Neural crest cell (in vitro differentiated cells): ENCODE data around the gene RGS19. TPM values are rescaled to one million over a fixed set of nuclear protein-coding genes. Genes with fewer than 3 reads are reported as not detected.
A peak's percentile ranks its signal among the peaks of the same experiment; 100 is the strongest.

Experiments used
- DNase-seq: peaks from one replicate; pipeline ENCODE4 v3.0.0; 2021; ENCODE audit warnings: low read depth, mixed read lengths, low spot score
- H3K27ac Mint-ChIP-seq: one replicate; pipeline ENCODE4 v1.8.0; 2021; ENCODE audit warnings: mild to moderate bottlenecking, mixed read lengths; ENCODE audit not compliant: unreplicated experiment
- H3K27me3 Mint-ChIP-seq: 2 replicates; pipeline ENCODE4 v1.8.0; 2021; ENCODE audit warnings: low read depth, mild to moderate bottlenecking, mixed read lengths
- H3K36me3 Mint-ChIP-seq: 2 replicates; pipeline ENCODE4 v1.8.0; 2021; ENCODE audit warnings: low read depth, mild to moderate bottlenecking, mixed read lengths
- H3K4me1 Mint-ChIP-seq: 2 replicates; pipeline ENCODE4 v1.8.0; 2021; ENCODE audit warnings: mixed read lengths
- H3K4me3 Mint-ChIP-seq: one replicate; pipeline ENCODE4 v1.8.0; 2021; ENCODE audit warnings: mild to moderate bottlenecking, mixed read lengths
- H3K9me3 Mint-ChIP-seq: 2 replicates; pipeline ENCODE4 v1.8.0; 2021; ENCODE audit warnings: mixed read lengths
- total RNA-seq: library from RNA; stranded (reverse); gene quantifications from 2 replicates; pipeline ENCODE4 v1.2.1, GENCODE V29; 2021
- TF ChIP-seq, protein P1 (sequence below): fragments of 200-600 bp; sonication (generic); conservative IDR thresholded peaks from 2 replicates; pipeline ENCODE4 v1.5.0; 2021; ENCODE audit warnings: antibody characterized with exemption, mild to moderate bottlenecking

RGS19 gene
- total RNA-seq, 1 donor from 2014 or later: 11.7 TPM

DNA sequence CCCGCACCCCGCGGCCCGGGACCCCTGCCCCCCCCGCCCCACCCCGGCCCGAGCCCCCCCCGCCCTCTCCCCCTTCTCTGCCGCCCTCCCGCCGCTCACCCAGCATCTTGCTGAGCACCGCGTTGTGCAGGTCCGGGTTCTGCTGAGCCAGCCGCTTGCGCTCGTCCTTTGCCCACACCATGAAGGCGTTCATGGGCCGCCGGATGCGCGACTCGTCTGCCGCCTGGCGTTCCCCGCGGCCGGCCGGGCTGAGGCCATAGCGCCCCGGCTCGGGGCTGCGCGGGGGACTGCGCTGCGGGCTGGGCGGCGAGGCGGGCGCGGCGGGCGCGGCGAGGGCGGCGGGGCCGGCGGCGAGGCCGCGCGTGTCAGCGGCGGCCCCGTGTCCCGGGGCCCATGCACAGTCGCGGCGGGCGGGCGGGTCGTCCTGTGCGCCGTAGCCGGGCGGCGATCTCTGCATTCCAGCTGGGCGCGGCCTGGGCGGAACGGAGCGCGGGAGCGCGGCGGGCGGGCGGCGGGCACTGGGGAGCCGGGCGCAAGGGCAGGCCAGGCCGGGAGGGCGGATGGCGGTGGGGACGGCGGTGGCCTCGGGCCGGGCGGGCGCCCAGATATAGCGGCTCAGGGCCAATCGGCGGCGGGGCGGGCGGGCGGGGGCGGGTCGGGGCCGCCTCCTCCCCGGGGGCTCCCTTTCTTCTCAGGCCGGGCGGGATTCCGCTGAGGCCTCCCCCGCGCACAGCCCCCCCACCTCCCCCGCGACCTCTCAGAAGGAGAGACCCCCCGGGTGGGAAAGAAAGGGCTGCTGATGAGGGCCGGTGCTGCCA is 30.0 kb downstream of the RGS19 start, which contains the start of gene SOX18:
Gene SOX18 (minus strand): TSS at position 580 of the 818 bp plus-strand sequence. CDS start 123 bp downstream, at position 457.
- Mint-ChIP-seq H3K36me3 (no peaks in the 10 kb centered on the region), H3K4me3 (peak within 1 kb of the TSS; percentile 27), H3K4me1 (peaks cover 2% of the 10 kb centered on the region), H3K27me3 (peaks cover 76% of the 10 kb centered on the region), H3K27ac (no peak within 1 kb of the TSS), H3K9me3 (no peaks in the 10 kb centered on the region)
- TF ChIP-seq, protein P1, sequence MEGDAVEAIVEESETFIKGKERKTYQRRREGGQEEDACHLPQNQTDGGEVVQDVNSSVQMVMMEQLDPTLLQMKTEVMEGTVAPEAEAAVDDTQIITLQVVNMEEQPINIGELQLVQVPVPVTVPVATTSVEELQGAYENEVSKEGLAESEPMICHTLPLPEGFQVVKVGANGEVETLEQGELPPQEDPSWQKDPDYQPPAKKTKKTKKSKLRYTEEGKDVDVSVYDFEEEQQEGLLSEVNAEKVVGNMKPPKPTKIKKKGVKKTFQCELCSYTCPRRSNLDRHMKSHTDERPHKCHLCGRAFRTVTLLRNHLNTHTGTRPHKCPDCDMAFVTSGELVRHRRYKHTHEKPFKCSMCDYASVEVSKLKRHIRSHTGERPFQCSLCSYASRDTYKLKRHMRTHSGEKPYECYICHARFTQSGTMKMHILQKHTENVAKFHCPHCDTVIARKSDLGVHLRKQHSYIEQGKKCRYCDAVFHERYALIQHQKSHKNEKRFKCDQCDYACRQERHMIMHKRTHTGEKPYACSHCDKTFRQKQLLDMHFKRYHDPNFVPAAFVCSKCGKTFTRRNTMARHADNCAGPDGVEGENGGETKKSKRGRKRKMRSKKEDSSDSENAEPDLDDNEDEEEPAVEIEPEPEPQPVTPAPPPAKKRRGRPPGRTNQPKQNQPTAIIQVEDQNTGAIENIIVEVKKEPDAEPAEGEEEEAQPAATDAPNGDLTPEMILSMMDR: no peak
- no peak for DNase-seq

DNA sequence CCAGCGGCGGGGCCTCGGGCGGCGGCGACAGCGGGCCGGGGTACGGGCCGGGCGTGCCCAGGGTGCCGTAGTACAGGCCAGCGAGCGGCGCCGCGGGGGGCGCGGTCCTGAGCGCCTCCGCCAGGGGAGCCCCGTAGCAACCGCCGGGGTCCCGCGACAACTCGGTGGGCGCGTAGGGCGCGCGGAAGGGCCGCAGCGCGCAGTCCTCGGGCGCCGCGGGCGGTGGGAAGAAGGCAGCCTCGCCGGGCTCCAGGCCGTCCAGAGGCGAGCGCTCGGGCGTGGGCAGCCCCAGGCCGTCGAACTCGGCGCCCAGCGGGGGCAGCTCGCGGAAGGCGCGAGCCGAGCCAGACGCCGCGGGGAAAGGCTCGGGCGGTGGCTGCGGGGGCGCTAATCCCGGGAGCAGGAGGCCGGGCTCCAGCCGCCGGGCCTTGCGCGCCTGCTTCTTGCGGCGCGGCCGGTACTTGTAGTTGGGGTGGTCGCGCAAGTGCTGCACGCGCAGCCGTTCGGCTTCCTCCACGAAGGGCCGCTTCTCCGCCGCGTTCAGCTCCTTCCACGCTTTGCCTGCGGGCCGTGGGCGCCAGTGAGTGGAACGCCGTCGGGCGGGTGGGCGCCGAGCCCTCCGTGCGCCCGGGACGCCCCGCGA is 30.8 kb downstream of the RGS19 start:
- Mint-ChIP-seq H3K36me3 (no peaks in the 10 kb centered on the region), H3K9me3 (no peaks in the 10 kb centered on the region), H3K4me3 (no peak overlapping the region), H3K4me1 (no peaks in the 10 kb centered on the region), H3K27me3 (peaks cover 80% of the 10 kb centered on the region), H3K27ac (no peak overlapping the region)
- TF ChIP-seq, protein P1: no peak
- no peak for DNase-seq

DNA sequence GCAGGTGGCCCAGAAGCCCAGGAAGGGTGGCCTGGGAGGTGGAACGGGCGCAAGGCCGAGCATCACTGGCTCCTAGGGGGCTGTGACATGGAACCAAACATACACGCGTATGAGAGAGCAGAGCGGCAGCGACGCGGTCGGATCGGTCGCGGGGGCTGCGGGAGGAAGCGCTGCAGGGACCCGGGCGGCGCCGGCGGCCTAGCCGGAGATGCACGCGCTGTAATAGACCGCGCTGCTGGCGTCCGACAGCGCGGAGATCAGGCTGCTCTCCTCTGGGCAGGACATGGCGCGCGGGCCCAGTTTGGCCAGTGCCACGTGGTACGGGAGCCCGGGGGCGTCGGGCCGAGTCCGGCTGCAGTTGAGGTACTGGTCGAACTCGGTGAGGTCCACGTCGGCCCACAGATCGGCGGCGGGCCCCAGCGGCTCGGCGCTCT is 31.3 kb downstream of the RGS19 start:
- Mint-ChIP-seq H3K9me3 (no peaks in the 10 kb centered on the region), H3K27ac (no peak overlapping the region), H3K36me3 (no peaks in the 10 kb centered on the region), H3K27me3 (peaks cover 80% of the 10 kb centered on the region), H3K4me3 (no peak overlapping the region), H3K4me1 (no peaks in the 10 kb centered on the region)
- DNase-seq: no peak
- TF ChIP-seq, protein P1: no peak

DNA sequence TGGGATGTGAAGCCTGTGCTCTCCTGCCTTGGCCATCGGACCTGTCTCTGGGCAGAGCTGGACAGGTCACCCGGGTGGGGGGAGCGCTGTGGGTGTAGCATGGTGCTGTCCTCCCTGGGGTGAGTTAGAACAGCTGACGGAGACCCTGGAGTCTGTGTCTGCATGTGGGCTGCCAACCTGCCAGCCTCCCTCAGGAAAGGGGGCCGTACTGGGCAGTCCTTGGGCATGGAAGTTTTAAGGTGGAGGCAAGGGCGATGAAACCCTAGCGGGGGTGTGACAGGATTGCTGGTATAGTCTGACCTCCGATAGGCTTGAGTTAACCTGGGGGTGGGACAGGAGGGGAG is 32.3 kb downstream of the RGS19 start:
- no peak overlapping the region for H3K4me3 Mint-ChIP-seq
- H3K27me3 Mint-ChIP-seq: peaks cover 80% of the 10 kb centered on the region
- DNase-seq: no peak
- H3K4me1 Mint-ChIP-seq: no peaks in the 10 kb centered on the region
- H3K9me3 Mint-ChIP-seq: no peaks in the 10 kb centered on the region
- no peak overlapping the region for H3K27ac Mint-ChIP-seq
- H3K36me3 Mint-ChIP-seq: no peaks in the 10 kb centered on the region
- TF ChIP-seq, protein P1: no peak

DNA sequence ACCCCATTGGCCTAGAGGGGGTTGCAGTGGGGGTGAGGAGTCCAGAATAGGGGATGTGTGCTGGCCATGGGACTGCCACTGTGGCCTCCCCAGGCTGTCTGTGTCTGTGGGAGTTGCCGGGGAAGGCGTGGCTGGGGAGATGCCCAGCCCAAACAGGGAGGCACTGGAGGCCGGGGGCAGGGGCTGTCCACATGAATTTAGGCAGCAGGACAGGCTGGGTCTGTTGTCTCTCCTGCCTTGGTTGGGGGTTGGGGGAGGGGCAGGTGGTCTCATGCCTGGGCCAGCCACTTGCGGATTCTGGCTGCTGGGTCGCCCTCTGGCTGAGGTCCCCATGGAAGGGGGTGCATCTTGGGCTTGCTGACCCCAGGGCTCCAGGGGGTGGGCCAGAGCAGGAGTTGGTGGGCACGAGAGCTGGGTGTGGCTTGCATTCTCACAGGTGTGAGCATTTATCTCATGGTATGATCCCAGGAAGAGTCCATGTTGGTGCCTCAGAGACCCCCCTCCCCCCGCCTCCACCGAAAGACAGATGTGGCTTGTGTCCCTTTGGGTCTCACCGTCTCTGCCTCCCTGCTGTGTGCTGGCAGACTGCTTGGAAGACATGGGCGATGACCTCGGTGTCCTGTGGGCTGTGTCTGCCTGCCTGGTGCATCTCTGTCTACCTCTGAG is 33.8 kb downstream of the RGS19 start:
- TF ChIP-seq, protein P1: no peak
- no peak overlapping the region for H3K4me3 Mint-ChIP-seq
- H3K4me1 Mint-ChIP-seq: no peaks in the 10 kb centered on the region
- H3K27me3 Mint-ChIP-seq: peaks cover 81% of the 10 kb centered on the region
- H3K9me3 Mint-ChIP-seq: no peaks in the 10 kb centered on the region
- no peaks in the 10 kb centered on the region for H3K36me3 Mint-ChIP-seq
- DNase-seq: no peak
- no peak overlapping the region for H3K27ac Mint-ChIP-seq
